Muscle layer of duodenum (tissue), 2 donors: ENCODE results near the gene EFNA2.
A peak's percentile ranks its signal among the peaks of the same experiment; 100 is the strongest.

Experiments
- H3K27ac ChIP-seq: one replicate; pipeline ENCODE4 v1.7.0; 2013; ENCODE audit warnings: mild to moderate bottlenecking, low read length
- H3K27me3 ChIP-seq: one replicate; pipeline ENCODE4 v1.7.0; 2013; ENCODE audit warnings: low read depth, mild to moderate bottlenecking, control low read depth, low read length
- H3K36me3 ChIP-seq, 2 donors: one replicate each; pipeline ENCODE4 v1.7.0; 2013; ENCODE audit warnings: low read length in 2 of 2, control low read depth in 1 of 2, mild to moderate bottlenecking in 1 of 2; ENCODE audit not compliant: insufficient read depth in 2 of 2, control insufficient read depth in 1 of 2
- H3K4me1 ChIP-seq, 2 donors: one replicate each; pipeline ENCODE4 v1.7.0; 2013; ENCODE audit warnings: low read length in 2 of 2, mild to moderate bottlenecking in 2 of 2, control low read depth in 1 of 2, moderate library complexity in 1 of 2; ENCODE audit not compliant: insufficient read depth in 2 of 2, control insufficient read depth in 1 of 2
- H3K4me3 ChIP-seq, 2 donors: one replicate each; pipeline ENCODE4 v1.7.0; 2013; ENCODE audit warnings: low read length in 2 of 2, low read depth in 1 of 2, mild to moderate bottlenecking in 1 of 2
- H3K9me3 ChIP-seq, 2 donors: one replicate each; pipeline ENCODE4 v1.7.0; 2013; ENCODE audit warnings: low read length in 2 of 2, control low read depth in 1 of 2, mild to moderate bottlenecking in 1 of 2; ENCODE audit not compliant: control insufficient read depth in 1 of 2
- donor health status: healthy.

EFNA2 gene

DNA sequence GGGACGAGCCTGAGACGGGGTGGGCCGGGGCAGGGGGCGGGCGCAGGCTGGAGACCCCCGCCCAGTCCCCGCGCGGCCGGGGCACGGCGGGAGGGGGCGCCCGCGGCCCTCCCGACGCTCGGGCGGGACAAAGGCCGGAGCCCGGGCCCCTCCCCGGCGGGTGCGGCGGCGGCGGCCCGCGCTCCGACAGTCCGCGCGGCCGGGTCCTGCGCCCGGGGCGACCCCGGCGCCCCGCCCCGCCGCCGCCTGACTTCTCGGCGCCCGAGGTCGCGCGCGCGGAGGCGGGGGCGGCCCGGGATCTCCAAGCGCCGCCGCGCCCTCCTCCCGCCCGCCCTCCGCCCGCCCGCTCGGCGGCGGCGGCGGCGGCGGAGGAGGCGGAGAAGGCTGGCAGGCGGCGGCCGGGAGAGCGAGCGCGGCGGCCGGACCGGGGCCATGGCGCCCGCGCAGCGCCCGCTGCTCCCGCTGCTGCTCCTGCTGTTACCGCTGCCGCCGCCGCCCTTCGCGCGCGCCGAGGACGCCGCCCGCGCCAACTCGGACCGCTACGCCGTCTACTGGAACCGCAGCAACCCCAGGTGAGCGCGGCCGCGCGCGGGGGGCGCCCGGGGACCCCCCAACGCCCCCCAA lies at the start of gene EFNA2:
EFNA2 (plus strand) TSS at position 137 of the 624 bp plus-strand sequence; CDS start at position 433, 296 bp downstream.
- Histone ChIP-seq H3K36me3 (no peaks in the 10 kb centered on the region), H3K4me1 (peaks cover 0 to 7% of the 10 kb centered on the region in 2 donors), H3K4me3 (peak within 1 kb of the TSS in 1 of 2 donors; percentile 21), H3K27ac (no peak within 1 kb of the TSS), H3K27me3 (peaks cover 29% of the 10 kb centered on the region), H3K9me3 (no peaks in the 10 kb centered on the region)

DNA sequence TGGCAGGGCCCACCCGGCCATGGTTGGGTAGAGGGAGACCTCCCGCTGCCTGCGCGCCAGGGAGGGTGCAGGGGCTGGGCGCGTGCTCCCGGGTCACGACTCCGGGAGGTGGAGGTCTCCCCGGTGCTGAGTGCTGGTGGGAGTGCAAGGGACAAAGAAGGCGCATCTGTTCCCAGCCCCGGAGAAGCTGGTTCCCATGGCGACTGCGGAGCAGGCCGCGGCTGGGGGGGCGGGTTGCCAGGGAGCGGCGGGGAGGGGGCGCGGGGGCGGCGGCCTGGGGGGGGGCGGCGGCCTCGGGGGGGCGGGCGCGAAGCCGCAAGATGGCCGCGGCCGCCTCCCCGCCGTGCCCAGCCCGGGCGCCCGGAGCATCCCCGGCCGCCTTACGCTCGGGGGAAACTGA lies 49.1 kb upstream of the EFNA2 start:
- Histone ChIP-seq H3K27ac (no peak overlapping the region), H3K4me1 (peaks cover 6 to 56% of the 10 kb centered on the region in 2 donors), H3K4me3 (peak overlapping the region in 1 of 2 donors; percentile 68), H3K27me3 (no peaks in the 10 kb centered on the region), H3K36me3 (no peaks in the 10 kb centered on the region), H3K9me3 (no peaks in the 10 kb centered on the region)

DNA sequence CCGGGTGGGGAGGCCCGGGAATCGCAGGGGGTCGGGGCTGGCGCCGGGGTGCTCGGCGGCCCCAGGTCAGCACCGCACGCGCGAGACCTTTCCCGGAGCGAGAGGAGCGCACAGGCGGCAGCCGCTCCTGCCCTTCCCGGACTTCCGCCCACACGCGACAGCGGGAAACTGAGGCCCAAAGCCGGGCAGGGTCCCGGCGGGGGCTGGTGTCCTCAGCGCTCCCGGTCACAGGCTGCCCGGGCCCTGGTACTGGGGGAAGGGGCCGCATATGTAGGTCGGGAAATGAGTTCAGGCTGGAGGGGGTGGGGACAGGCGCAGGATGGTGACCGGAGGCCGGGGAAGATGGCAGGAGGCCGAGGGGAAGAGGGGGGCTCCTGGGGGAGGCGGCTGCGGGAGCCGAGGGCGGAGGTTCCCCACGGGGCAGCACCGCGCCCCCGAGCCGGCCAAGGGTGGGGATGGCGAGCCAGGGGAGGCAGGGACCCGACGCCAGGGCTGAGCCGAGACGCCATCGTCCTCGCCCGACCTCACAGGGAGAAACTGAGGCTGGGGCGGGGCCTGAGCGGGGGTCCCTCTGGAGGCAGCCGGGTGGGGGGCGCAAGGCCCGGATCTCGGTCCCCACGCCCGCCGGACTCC lies 48.5 kb upstream of the EFNA2 start:
- no peaks in the 10 kb centered on the region for H3K36me3 ChIP-seq
- H3K9me3 ChIP-seq: no peaks in the 10 kb centered on the region
- H3K4me3 ChIP-seq: peak overlapping the region in 1 of 2 donors; percentile 68
- no peak overlapping the region for H3K27ac ChIP-seq
- H3K4me1 ChIP-seq: peaks cover 6 to 53% of the 10 kb centered on the region in 2 donors
- no peaks in the 10 kb centered on the region for H3K27me3 ChIP-seq

DNA sequence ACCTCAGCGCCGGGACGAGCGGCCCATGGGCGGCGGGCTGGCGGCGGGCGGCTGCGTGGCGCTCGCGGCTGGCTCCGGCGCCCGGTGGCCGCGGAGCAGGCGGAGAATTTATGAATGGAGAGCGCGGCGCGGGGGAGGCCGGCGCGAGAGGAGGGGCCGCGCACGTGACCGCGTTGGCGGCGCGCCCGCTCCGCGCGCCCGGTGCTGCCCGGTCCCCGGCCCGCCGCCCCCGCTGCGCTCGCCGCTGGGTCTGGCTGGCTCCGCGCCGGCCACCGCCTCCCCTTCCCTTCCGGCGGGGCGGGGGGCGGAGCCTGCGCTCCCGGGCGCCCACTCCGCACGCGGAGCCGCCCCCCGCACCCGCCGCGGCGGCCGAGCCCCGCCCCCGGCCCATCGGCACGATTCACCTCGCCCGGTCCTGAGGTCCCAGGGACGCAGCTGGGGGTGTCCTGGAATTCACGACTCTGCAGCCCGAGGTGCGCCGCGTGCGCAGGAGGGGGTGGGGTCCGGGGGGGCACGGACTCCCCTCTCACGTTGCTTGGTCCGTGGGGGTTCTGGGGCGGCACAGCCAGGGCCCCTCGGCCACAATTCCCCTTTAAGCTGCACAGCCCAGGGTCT lies 47.8 kb upstream of the EFNA2 start, which contains the start of gene CBARP:
CBARP (minus strand) TSS at position 252 of the 615 bp plus-strand sequence. CDS start 1,905 bp downstream, outside the sequence.
- Histone ChIP-seq H3K4me1 (peaks cover 2 to 53% of the 10 kb centered on the region in 2 donors), H3K36me3 (no peaks in the 10 kb centered on the region), H3K27me3 (no peaks in the 10 kb centered on the region), H3K27ac (no peak within 1 kb of the TSS), H3K4me3 (peak within 1 kb of the TSS in 1 of 2 donors; percentile 68), H3K9me3 (no peaks in the 10 kb centered on the region)

DNA sequence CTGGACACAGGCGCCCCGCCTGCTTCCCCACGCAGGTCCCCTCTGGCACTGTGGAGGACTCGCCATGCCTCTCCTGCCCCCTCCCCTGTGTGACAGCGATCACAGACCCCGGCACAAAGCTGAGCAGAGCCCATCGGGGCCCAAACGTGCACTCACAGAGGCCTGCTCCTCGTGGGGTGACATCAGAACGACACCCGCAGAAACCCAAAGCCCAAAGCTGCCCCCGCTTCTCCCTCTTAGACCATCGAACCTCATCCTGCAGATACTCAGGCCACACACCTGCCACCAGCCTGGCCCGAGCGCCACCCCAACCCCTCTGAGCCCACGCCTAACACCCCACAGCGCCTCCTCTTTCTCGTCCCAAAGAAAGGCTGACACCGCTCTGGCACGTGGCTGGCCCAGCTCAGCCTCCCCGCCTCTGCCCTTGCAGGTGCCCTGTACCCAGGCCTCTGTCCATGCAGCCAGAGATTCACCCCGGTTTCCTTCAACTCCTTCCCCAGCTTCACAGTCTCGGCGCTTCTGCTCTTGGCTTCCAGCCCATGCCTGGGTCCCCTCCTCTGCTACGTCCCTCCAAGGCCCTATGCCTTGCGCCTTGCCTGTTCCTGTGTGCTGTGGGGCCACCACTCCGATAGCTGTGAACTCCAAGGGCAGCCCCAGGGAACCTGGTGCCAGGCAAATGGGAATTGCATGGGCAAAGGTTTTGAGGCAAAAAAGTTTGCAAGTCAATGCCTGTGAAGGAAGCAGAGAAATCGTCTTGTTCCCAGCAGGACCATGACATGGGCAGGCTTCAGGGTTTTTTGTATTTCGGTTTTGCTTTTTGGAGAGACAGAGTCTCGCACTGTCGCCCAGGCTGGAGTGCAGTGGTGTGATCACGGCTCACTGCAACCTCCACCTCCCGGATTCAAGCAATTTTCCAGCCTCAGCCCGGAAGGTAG lies 47.0 kb upstream of the EFNA2 start:
- H3K4me3 ChIP-seq: peak overlapping the region in 1 of 2 donors; percentile 56
- H3K27ac ChIP-seq: no peak overlapping the region
- no peaks in the 10 kb centered on the region for H3K27me3 ChIP-seq
- peaks cover 6 to 53% of the 10 kb centered on the region in 2 donors for H3K4me1 ChIP-seq
- H3K9me3 ChIP-seq: no peaks in the 10 kb centered on the region
- no peaks in the 10 kb centered on the region for H3K36me3 ChIP-seq

DNA sequence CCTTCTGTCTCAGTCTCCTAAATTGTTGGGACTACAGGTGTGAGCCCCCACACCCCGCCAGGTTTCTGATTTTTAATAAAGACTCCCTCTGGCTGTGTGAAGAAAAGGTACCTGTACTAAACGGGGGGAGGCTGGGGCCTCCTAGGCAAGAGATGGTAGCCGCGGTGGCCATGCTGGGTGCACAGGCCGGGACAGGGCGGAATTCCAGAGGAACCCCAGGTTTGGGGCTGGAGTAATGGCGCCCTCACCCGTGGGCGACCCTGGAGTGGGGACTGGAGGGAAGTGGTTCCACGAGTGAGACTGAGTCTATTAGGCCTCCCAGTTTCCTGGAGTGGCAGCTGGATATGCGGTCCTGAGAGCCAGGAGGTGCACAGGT lies 46.3 kb upstream of the EFNA2 start:
- Histone ChIP-seq H3K36me3 (no peaks in the 10 kb centered on the region), H3K4me3 (peak overlapping the region in 1 of 2 donors; percentile 40), H3K9me3 (no peaks in the 10 kb centered on the region), H3K27me3 (no peaks in the 10 kb centered on the region), H3K27ac (no peak overlapping the region), H3K4me1 (peaks cover 7 to 56% of the 10 kb centered on the region in 2 donors)

DNA sequence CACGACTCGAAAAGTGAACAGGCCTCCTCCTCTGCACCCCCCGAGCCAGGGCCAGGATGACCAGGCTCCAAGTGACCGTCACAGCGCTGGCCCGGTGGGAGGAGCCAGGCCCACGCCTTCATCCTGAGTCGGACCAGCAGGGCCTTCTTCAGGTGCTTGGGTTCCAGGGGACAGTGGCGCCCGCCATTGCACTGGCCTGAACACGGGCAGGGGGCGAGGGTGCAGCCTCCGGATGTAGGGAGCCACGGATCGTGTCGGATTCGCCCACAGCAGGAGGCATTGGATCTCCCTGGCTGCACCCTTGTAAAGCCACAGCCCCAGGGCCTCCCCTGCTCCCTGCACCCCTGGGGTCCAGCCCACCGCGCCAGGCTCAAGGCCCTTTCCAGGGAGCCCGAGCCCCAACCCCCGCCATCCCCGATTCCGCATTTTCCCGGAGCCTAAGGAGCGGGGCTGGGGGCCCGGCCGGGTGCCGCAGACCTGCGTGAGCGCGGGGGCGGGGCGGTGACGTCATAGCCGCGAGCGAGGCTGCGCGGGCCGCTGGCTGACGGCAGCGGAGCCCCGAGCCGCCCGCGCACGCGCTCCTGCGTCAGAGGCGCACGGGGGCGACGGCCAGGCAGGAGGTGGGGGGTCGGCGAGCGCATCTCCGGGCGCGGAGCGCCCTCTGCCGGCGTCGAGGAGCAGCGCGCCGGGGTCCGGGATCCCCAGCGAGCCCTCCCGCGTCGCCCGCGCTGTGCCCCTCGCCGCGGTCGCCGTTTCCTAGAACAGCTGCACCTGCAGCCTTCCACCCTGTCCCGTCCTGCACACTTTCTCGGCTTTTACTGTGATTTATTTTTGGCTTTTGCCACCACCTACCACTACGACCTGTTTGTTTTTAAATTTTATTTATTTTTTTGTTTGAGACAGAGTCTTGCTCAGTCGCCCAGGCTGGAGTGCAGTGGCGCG lies 45.6 kb upstream of the EFNA2 start:
- H3K4me3 ChIP-seq: peak overlapping the region in 1 of 2 donors; percentile 40
- no peaks in the 10 kb centered on the region for H3K27me3 ChIP-seq
- no peak overlapping the region for H3K27ac ChIP-seq
- H3K36me3 ChIP-seq: no peaks in the 10 kb centered on the region
- H3K9me3 ChIP-seq: no peaks in the 10 kb centered on the region
- H3K4me1 ChIP-seq: peaks cover 9 to 62% of the 10 kb centered on the region in 2 donors

DNA sequence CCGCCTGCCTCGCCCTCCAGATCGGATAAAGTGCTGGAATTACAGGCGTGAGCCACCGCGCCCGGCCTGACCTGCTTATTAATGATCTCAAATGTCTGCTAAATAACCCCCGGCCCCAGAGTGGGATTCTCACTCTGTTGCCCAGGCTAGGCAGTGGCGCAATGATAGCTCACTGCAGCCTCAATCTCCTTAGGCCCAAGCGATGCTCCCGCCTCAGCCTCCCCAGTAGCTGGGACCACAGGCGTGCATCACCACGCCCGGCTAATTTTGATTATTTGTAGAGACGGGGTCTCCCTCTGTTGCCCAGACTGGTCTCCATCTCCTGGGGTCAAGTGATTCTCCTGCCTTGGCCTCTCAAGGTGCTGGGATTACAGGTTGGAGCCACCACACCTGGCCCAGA lies 44.7 kb upstream of the EFNA2 start:
- peaks cover 9 to 70% of the 10 kb centered on the region in 2 donors for H3K4me1 ChIP-seq
- no peaks in the 10 kb centered on the region for H3K36me3 ChIP-seq
- H3K27ac ChIP-seq: no peak overlapping the region
- no peaks in the 10 kb centered on the region for H3K9me3 ChIP-seq
- H3K4me3 ChIP-seq: peak overlapping the region in 1 of 2 donors; percentile 89
- no peaks in the 10 kb centered on the region for H3K27me3 ChIP-seq

DNA sequence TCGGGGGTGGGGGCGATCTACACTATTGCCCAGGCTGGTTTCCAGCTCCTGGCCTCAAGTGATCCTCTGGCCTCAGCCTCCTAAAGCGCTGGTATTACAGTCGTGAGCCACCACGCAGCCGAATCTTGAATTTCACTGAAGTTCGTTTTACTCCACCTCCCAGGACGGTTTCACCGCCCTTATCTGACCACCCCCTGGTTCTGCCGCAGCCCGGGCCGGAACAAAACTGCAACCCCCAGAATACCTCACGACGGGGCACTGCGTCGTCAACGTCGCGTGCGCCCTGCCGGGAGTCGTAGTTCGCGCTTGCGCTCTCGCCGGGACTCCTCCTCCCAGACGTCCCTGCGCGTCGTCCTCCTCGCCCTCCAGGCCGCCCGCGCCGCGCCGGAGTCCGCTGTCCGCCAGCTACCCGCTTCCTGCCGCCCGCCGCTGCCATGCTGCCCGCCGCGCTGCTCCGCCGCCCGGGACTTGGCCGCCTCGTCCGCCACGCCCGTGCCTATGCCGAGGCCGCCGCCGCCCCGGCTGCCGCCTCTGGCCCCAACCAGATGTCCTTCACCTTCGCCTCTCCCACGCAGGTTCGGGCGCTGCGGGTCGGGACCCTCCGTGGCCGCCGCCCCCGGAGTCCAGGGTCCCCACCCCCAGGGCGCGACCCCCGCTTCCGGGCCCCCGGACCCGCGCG lies 44.1 kb upstream of the EFNA2 start, which contains the start of gene ATP5F1D:
ATP5F1D (plus strand) TSS at position 335 of the 679 bp plus-strand sequence; CDS start at position 435, 100 bp downstream.
- Histone ChIP-seq H3K27me3 (no peaks in the 10 kb centered on the region), H3K36me3 (no peaks in the 10 kb centered on the region), H3K4me3 (peak within 1 kb of the TSS; percentile 68 to 89), H3K27ac (peak within 1 kb of the TSS; percentile 39), H3K4me1 (peaks cover 9 to 68% of the 10 kb centered on the region in 2 donors), H3K9me3 (no peaks in the 10 kb centered on the region)
